ENCODE results near the gene SYNE2. TPM values are rescaled to one million over a fixed set of nuclear protein-coding genes. Genes with fewer than 3 reads are reported as not detected.

The SYNE2 gene
- total RNA-seq, 2 donors from 2014 or later = 147 to 153 TPM

- H3K9ac ChIP-seq (ENCODE audit: low read depth in 2 of 2, low read length in 2 of 2) = no peak overlapping the region
- H3K4me1 ChIP-seq = no peaks in the 10 kb centered on the region
- TF ChIP-seq CTCF (IDR thresholded peaks at IDR 0.05) = no peak
- DNase-seq = no peak
- no peaks in the 10 kb centered on the region for H3K27me3 ChIP-seq
- no peaks in the 10 kb centered on the region for H3K9me3 ChIP-seq
- H3K27ac ChIP-seq = no peak overlapping the region
- no peaks in the 10 kb centered on the region for H3K36me3 ChIP-seq
- no peak overlapping the region for H3K4me3 ChIP-seq
- intact Hi-C loops (cut with DNase I) = no loop called here
Measured at GRCh38 chr14:64238631-64239030, 385.8 kb downstream of the SYNE2 start.

- TF ChIP-seq CTCF (IDR thresholded peaks at IDR 0.05) = no peak
- H3K27me3 ChIP-seq = no peaks in the 10 kb centered on the region
- no peaks in the 10 kb centered on the region for H3K9me3 ChIP-seq
- no peak overlapping the region for H3K9ac ChIP-seq (ENCODE audit: low read depth in 2 of 2, low read length in 2 of 2)
- DNase-seq = no peak
- intact Hi-C loops (cut with DNase I) = no loop called here
- H3K4me1 ChIP-seq = no peaks in the 10 kb centered on the region
- no peak overlapping the region for H3K27ac ChIP-seq
- no peak overlapping the region for H3K4me3 ChIP-seq
- H3K36me3 ChIP-seq = no peaks in the 10 kb centered on the region
Measured at GRCh38 chr14:64244279-64244678, 391.5 kb downstream of the SYNE2 start.

GRCh38 chr14:64245491-64245890 is 392.7 kb downstream of the SYNE2 start:
- no peaks in the 10 kb centered on the region for H3K4me1 ChIP-seq
- H3K4me3 ChIP-seq = no peak overlapping the region
- TF ChIP-seq CTCF (IDR thresholded peaks at IDR 0.05) = no peak
- no peak for DNase-seq
- H3K27ac ChIP-seq = no peak overlapping the region
- no peaks in the 10 kb centered on the region for H3K9me3 ChIP-seq
- no peaks in the 10 kb centered on the region for H3K36me3 ChIP-seq
- intact Hi-C loops (cut with DNase I) = no loop called here
- H3K9ac ChIP-seq (ENCODE audit: low read depth in 2 of 2, low read length in 2 of 2) = no peak overlapping the region
- H3K27me3 ChIP-seq = no peaks in the 10 kb centered on the region

GRCh38 chr14:64246688-64247087 is 393.9 kb downstream of the SYNE2 start:
- no peak overlapping the region for H3K27ac ChIP-seq
- H3K4me3 ChIP-seq = no peak overlapping the region
- intact Hi-C loops (cut with DNase I) = no loop called here
- no peaks in the 10 kb centered on the region for H3K9me3 ChIP-seq
- H3K4me1 ChIP-seq = no peaks in the 10 kb centered on the region
- H3K36me3 ChIP-seq = no peaks in the 10 kb centered on the region
- no peaks in the 10 kb centered on the region for H3K27me3 ChIP-seq
- no peak overlapping the region for H3K9ac ChIP-seq (ENCODE audit: low read depth in 2 of 2, low read length in 2 of 2)
- no peak for TF ChIP-seq CTCF (IDR thresholded peaks at IDR 0.05)
- no peak for DNase-seq

- Histone ChIP-seq H3K36me3 (no peaks in the 10 kb centered on the region), H3K27me3 (no peaks in the 10 kb centered on the region), H3K4me3 (no peak overlapping the region), H3K9ac (ENCODE audit: low read depth in 2 of 2, low read length in 2 of 2) (no peak overlapping the region), H3K27ac (no peak overlapping the region), H3K4me1 (no peaks in the 10 kb centered on the region), H3K9me3 (no peaks in the 10 kb centered on the region)
- TF ChIP-seq CTCF (IDR thresholded peaks at IDR 0.05) = no peak
- no peak for DNase-seq
- intact Hi-C loops (cut with DNase I) = no loop called here
Measured at GRCh38 chr14:64247195-64247594, 394.4 kb downstream of the SYNE2 start.

- Histone ChIP-seq H3K4me1 (no peaks in the 10 kb centered on the region), H3K4me3 (no peak overlapping the region), H3K27me3 (no peaks in the 10 kb centered on the region), H3K9ac (ENCODE audit: low read depth in 2 of 2, low read length in 2 of 2) (no peak overlapping the region), H3K36me3 (no peaks in the 10 kb centered on the region), H3K9me3 (no peaks in the 10 kb centered on the region), H3K27ac (no peak overlapping the region)
- no peak for DNase-seq
- intact Hi-C loops (cut with DNase I) = no loop called here
- TF ChIP-seq CTCF (IDR thresholded peaks at IDR 0.05) = no peak
Measured at GRCh38 chr14:64248689-64249088, 395.9 kb downstream of the SYNE2 start.
